Measurements from ENCODE around the gene CRYGS.

DNA sequence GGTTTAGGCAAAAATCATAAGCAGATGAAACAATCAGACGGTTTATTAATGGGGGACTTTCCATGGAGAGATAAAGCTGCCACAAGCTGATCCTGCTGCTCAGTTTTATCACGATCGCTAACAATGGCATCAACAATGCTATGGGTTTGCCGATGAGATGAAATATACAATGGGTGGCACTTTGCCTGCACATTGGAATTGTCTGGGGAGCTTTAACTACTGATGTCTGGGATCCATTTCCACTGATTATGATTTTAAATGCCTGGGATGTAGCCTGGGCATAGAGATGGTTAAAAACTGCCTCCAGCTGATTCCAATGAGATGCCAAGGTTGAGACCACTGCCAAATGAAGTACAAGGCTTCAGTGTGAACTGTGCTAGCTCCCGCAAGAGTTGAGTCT lies 30.8 kb downstream of the CRYGS start:
- TF ChIP-seq, protein P1, sequence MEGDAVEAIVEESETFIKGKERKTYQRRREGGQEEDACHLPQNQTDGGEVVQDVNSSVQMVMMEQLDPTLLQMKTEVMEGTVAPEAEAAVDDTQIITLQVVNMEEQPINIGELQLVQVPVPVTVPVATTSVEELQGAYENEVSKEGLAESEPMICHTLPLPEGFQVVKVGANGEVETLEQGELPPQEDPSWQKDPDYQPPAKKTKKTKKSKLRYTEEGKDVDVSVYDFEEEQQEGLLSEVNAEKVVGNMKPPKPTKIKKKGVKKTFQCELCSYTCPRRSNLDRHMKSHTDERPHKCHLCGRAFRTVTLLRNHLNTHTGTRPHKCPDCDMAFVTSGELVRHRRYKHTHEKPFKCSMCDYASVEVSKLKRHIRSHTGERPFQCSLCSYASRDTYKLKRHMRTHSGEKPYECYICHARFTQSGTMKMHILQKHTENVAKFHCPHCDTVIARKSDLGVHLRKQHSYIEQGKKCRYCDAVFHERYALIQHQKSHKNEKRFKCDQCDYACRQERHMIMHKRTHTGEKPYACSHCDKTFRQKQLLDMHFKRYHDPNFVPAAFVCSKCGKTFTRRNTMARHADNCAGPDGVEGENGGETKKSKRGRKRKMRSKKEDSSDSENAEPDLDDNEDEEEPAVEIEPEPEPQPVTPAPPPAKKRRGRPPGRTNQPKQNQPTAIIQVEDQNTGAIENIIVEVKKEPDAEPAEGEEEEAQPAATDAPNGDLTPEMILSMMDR (IDR thresholded peaks at IDR 0.05), result no peak
- no peak for TF ChIP-seq POLR2A (IDR thresholded peaks at IDR 0.05)
